ENCODE measurements around the gene PWWP2B. TPM values are rescaled to one million over a fixed set of nuclear protein-coding genes. Genes with fewer than 3 reads are reported as not detected.
A peak's percentile ranks its signal among the peaks of the same experiment; 100 is the strongest.

PWWP2B gene
- total and polyA plus RNA-seq, 10 of the 15 experiments (the other 5 are each of a cell fraction or from before 2014, with no cell fraction given) = 0.04 to 0.87 (median 0.35) TPM; not detected in 4

DNA sequence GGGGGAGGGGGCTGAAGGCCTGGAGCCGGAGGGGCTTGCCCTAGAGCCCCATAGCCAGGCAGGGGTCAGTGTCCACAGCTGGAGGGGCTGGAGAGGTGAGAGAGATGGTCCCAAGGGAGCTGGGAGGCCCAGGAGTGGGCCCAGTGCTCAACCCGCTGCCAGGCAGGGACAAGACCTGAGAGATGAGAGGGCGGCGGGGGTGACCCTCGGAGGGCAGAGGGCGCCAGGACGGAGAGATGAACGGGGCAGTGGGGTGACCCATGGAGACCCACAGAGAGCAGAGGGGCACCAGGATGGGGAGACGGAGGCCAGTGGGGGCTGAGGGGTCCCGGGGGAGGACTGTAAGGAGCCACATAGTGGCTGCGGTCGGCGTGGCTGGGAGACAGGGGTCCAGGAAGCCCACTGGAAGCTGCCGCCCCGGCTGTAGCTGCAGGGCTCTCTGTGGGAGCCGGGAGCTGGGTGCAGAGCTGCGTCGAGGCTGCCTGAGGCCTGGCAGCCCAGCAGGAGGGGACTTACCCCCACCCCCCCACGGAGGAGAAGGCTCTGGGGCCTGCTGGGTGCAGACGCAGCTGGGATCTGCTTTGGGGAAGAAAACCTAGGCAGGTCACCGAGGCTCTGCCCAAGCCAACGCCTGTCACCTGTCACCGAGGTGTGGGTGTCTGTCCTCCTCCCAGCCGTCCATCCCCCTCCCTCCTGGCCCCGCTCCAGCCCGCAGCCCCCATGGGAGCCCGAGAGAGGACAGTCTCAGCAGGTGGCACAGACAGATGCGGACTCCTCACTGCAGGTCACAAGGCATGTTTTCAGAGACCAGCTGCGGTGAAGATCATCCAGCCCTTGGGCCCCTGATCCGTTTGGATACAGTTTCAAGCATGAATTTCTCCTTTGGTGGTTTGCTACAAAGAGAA lies 25.1 kb downstream of the PWWP2B start:
- H3K9ac ChIP-seq (ENCODE audit: control insufficient read depth, insufficient read depth, low read length) = peak overlapping the region; percentile 56
- H3K27ac ChIP-seq (ENCODE audit: control insufficient read depth, insufficient read depth) = peak overlapping the region; percentile 61
- 20% methylated on average over 28 of the region's 30 CpGs for WGBS (ENCODE audit: insufficient coverage, insufficient replicate concordance, low lambda C conversion rate, missing lambda C conversion rate)
- no peaks in the 10 kb centered on the region for H3K36me3 ChIP-seq (ENCODE audit: control insufficient read depth in 2 of 2, insufficient read depth in 2 of 2, low read length in 1 of 2)
- no TSS peak for BruUV-seq (replicated peaks)
- in situ Hi-C loops (cut with MboI) = no loop called here
- H3K4me3 ChIP-seq = no peak overlapping the region
- peak; percentile 61 for ATAC-seq
- H3K27me3 ChIP-seq (replicated peaks in 1 of 2; ENCODE audit: control insufficient read depth in 2 of 2, insufficient read depth in 2 of 2, low read length in 1 of 2) = no peaks in the 10 kb centered on the region; a peak in 1 of 4 replicates
- H4K20me1 ChIP-seq (ENCODE audit: control insufficient read depth, insufficient read depth) = no peaks in the 10 kb centered on the region
- H3K4me2 ChIP-seq (ENCODE audit: control insufficient read depth, insufficient read depth) = peak overlapping the region; percentile 62
- no peak for TF ChIP-seq MEF2A (IDR thresholded peaks at IDR 0.05; ENCODE audit: insufficient read depth, low read depth, low read length)
- peak; percentile 8 to 23; a peak in 1 of 4 replicates for TF ChIP-seq BHLHE40 (IDR thresholded peaks at IDR 0.05; ENCODE audit: borderline replicate concordance in 1 of 2, low read depth in 2 of 2, low read length in 1 of 2)
- TF ChIP-seq, protein P1, sequence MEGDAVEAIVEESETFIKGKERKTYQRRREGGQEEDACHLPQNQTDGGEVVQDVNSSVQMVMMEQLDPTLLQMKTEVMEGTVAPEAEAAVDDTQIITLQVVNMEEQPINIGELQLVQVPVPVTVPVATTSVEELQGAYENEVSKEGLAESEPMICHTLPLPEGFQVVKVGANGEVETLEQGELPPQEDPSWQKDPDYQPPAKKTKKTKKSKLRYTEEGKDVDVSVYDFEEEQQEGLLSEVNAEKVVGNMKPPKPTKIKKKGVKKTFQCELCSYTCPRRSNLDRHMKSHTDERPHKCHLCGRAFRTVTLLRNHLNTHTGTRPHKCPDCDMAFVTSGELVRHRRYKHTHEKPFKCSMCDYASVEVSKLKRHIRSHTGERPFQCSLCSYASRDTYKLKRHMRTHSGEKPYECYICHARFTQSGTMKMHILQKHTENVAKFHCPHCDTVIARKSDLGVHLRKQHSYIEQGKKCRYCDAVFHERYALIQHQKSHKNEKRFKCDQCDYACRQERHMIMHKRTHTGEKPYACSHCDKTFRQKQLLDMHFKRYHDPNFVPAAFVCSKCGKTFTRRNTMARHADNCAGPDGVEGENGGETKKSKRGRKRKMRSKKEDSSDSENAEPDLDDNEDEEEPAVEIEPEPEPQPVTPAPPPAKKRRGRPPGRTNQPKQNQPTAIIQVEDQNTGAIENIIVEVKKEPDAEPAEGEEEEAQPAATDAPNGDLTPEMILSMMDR (IDR thresholded peaks at IDR 0.05 in 2 of 3, conservative IDR thresholded peaks at IDR 0.05 in 1 of 3; ENCODE audit: control insufficient read depth in 2 of 3, extremely low read depth in 1 of 3, insufficient read depth in 1 of 3, low read depth in 3 of 3, low read length in 3 of 3) = no peak
- 0 out of 2 replicates have a peak, but pooled peaks have one; percentile 8 for TF ChIP-seq IKZF1 (conservative IDR thresholded peaks at IDR 0.05)
- TF ChIP-seq, protein P2, sequence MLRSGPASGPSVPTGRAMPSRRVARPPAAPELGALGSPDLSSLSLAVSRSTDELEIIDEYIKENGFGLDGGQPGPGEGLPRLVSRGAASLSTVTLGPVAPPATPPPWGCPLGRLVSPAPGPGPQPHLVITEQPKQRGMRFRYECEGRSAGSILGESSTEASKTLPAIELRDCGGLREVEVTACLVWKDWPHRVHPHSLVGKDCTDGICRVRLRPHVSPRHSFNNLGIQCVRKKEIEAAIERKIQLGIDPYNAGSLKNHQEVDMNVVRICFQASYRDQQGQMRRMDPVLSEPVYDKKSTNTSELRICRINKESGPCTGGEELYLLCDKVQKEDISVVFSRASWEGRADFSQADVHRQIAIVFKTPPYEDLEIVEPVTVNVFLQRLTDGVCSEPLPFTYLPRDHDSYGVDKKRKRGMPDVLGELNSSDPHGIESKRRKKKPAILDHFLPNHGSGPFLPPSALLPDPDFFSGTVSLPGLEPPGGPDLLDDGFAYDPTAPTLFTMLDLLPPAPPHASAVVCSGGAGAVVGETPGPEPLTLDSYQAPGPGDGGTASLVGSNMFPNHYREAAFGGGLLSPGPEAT (IDR thresholded peaks at IDR 0.05; ENCODE audit: low read depth) = no peak
- TF ChIP-seq HCFC1 (IDR thresholded peaks at IDR 0.05; ENCODE audit: low read length) = no peak
- no peak for TF ChIP-seq STAT1 (conservative IDR thresholded peaks at IDR 0.05)
- TF ChIP-seq PAX8 (IDR thresholded peaks at IDR 0.05) = no peak
- TF ChIP-seq SPI1 (IDR thresholded peaks at IDR 0.05; ENCODE audit: borderline replicate concordance, insufficient read depth, low read depth, low read length) = no peak
- peak; percentile 75 for TF ChIP-seq MEF2B (IDR thresholded peaks at IDR 0.05; ENCODE audit: partially characterized antibody, poor library complexity, severe bottlenecking)
- no peak for TF ChIP-seq RFX5 (IDR thresholded peaks at IDR 0.05; ENCODE audit: low read depth, low read length)
- TF ChIP-seq TCF12 (IDR thresholded peaks at IDR 0.05; ENCODE audit: low read depth, low read length) = peak; percentile 87; the same call in 1 of the 2 replicates
- no peak for TF ChIP-seq ZZZ3 (IDR thresholded peaks at IDR 0.05; ENCODE audit: control insufficient read depth, insufficient read length, low read depth)
- TF ChIP-seq, protein P3, sequence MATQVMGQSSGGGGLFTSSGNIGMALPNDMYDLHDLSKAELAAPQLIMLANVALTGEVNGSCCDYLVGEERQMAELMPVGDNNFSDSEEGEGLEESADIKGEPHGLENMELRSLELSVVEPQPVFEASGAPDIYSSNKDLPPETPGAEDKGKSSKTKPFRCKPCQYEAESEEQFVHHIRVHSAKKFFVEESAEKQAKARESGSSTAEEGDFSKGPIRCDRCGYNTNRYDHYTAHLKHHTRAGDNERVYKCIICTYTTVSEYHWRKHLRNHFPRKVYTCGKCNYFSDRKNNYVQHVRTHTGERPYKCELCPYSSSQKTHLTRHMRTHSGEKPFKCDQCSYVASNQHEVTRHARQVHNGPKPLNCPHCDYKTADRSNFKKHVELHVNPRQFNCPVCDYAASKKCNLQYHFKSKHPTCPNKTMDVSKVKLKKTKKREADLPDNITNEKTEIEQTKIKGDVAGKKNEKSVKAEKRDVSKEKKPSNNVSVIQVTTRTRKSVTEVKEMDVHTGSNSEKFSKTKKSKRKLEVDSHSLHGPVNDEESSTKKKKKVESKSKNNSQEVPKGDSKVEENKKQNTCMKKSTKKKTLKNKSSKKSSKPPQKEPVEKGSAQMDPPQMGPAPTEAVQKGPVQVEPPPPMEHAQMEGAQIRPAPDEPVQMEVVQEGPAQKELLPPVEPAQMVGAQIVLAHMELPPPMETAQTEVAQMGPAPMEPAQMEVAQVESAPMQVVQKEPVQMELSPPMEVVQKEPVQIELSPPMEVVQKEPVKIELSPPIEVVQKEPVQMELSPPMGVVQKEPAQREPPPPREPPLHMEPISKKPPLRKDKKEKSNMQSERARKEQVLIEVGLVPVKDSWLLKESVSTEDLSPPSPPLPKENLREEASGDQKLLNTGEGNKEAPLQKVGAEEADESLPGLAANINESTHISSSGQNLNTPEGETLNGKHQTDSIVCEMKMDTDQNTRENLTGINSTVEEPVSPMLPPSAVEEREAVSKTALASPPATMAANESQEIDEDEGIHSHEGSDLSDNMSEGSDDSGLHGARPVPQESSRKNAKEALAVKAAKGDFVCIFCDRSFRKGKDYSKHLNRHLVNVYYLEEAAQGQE (IDR thresholded peaks at IDR 0.05; ENCODE audit: low read depth, low read length) = no peak
- H3K79me2 ChIP-seq (ENCODE audit: control insufficient read depth, insufficient read depth, low read length) = no peaks in the 10 kb centered on the region
- SMC1A ChIA-PET (ENCODE audit: uncharacterized antibody, unreplicated experiment) = no interaction called here
- no peak for DNase-seq (ENCODE audit: low read depth, low spot score)
- peaks cover 26% of the 10 kb centered on the region for H3K4me1 ChIP-seq (ENCODE audit: control insufficient read depth, insufficient read depth, low read length)
- peak overlapping the region; percentile 81 for H2AFZ ChIP-seq (ENCODE audit: control insufficient read depth, low read depth, low read length)
- peak; percentile 61 for FAIRE-seq
- no peaks in the 10 kb centered on the region for H3K9me3 ChIP-seq (replicated peaks; ENCODE audit: control insufficient read depth, insufficient read depth, low read length)
- POLR2A ChIA-PET = interaction anchor here (0.6 to 0.7 kb wide), 2 partner anchors 21 to 130 kb away, joined by 3 to 7 read pairs; no protein-coding TSS in a partner anchor
- CTCF ChIA-PET = interaction anchor here (0.8 to 1.5 kb wide), 3 partner anchors 21 to 35 kb away, joined by 3 to 8 read pairs (median 5); no protein-coding TSS in a partner anchor
- intact Hi-C loops (cut with micrococcal nuclease; ENCODE audit: unreplicated experiment) = no loop called here
- RAD21 ChIA-PET (ENCODE audit: unreplicated experiment) = interaction anchor here (0.6 to 1.4 kb wide), 2 partner anchors 31 to 32 kb away, joined by 3 read pairs; no protein-coding TSS in a partner anchor
